K562 (cell line): ENCODE results near the gene ASB2.

Experiments used
- E2F8 ChIP-seq: fragments of 450-650 bp; IDR thresholded peaks from 2 replicates; pipeline ENCODE4 v1.7.1; 2018; ENCODE audit warnings: mild to moderate bottlenecking, low read depth; ENCODE audit not compliant: partially characterized antibody
- IRF2 ChIP-seq: sonication (generic); formaldehyde crosslinking; IDR thresholded peaks from 2 replicates; pipeline ENCODE4 v1.8.1; 2022; ENCODE audit warnings: mild to moderate bottlenecking, missing genetic modification reagents
- KDM1A ChIP-seq, 2 experiments: fragments of 450-650 bp; IDR thresholded peaks; 2 replicates each; pipeline ENCODE4 v1.6.1; 2016; ENCODE audit warnings: mild to moderate bottlenecking in 2 of 2
- POLR2A ChIP-seq: fragments of 450-650 bp; conservative IDR thresholded peaks from 2 replicates; pipeline ENCODE4 v1.6.1; 2016
- TEAD1 ChIP-seq, 2 experiments: fragments of 450-650 bp in 1 of 2; sonication (generic) in 1 of 2; formaldehyde crosslinking; IDR thresholded peaks; 2 replicates each; pipeline versions ENCODE4 v1.4.0 to v1.8.0; 2020 to 2022; ENCODE audit warnings: mild to moderate bottlenecking in 2 of 2, missing genetic modification reagents in 1 of 2
- ZNF212 ChIP-seq: fragments of 450-650 bp; formaldehyde crosslinking; IDR thresholded peaks from 2 replicates; pipeline ENCODE4 v1.4.0; 2020; ENCODE audit warnings: mild to moderate bottlenecking
- ZZZ3 ChIP-seq: fragments of 450-650 bp; IDR thresholded peaks from 2 replicates; pipeline ENCODE4 v1.6.1; 2016; ENCODE audit warnings: antibody characterized with exemption, mild to moderate bottlenecking, moderate library complexity

- TF ChIP-seq KDM1A (IDR thresholded peaks at IDR 0.05) (no peak), ZNF212 (CRISPR knock-in tag) (no peak), IRF2 (CRISPR knock-in tag) (no peak), ZZZ3 (no peak), E2F8 (no peak), TEAD1 (CRISPR knock-in tag; IDR thresholded peaks at IDR 0.05) (no peak), POLR2A (no peak)
Observed at GRCh38 chr14:93965287-93965821, 11.0 kb downstream of the ASB2 start.
